ENCODE data around the gene MAP2K6.
"Not testable (repeated sequence)": the region's sequence is repeated elsewhere in the genome, so short reads cannot be mapped to it uniquely, and the experiment has no call there.

The MAP2K6 gene

GRCh38 chr17:69460963-69461922 lies 46.7 kb downstream of the MAP2K6 start:
- no peak for DNase-seq

GRCh38 chr17:69461951-69462369 lies 47.5 kb downstream of the MAP2K6 start:
- no peak for DNase-seq

DNA sequence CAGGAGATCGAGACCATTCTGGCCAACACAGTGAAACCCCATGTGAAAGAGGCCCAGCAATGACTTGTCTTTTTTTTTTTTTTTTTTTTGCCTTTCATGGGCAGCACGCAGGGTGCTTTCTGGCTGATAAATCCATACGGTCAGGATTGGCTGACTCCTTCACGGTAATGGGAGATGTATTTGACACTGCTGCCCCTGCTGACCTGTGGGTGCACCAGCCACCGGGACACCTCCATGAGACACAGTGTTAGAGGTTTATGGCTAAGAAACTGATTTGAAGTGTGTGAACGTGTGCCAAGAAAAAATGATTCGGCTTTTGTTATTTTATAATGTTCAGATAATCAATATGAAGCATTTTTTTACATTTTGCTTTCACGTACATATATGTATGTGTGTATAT lies 48.4 kb downstream of the MAP2K6 start:
- no peak for DNase-seq

DNA sequence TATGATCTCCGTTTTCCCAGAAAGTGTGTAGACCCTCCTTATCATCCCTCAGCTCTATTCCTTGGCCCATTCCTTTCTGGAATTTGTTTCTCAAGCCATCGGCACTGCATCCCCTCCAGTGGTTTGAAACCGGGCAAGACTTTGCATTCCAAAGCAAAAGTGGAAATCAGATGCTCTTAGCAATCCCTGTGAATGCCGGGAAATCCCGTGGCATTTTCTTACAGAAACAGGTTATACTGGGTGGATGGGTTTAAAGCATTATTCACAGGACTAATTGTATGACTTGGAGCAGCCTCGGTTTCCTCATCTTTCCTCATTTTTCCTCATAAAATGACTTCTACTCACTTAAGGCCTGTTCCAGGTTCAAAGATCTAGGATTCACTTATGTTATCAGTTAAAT lies 52.0 kb downstream of the MAP2K6 start:
- DNase-seq = no peak

GRCh38 chr17:69466905-69467667 lies 52.6 kb downstream of the MAP2K6 start:
- DNase-seq = no peak

DNA sequence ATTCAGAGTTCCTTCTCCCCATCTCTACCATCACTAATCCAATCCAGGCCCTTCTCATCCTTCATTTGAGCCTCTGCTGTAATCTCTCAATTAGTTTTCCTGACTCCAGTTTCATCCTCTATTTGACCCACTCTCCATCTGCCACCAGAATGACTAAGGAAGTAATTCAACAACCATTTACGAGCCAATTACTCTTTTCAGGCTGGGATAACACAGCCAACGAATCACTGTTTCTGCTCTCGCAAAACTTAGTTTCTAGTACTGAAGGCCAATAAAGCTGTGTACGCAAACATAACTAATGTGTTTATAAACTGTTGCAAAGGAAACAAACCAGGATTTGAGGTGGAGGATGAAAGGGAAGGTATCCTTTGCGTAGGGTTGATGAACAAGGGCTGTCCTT lies 53.7 kb downstream of the MAP2K6 start:
- DNase-seq = no peak

- no peak for DNase-seq
Measured at GRCh38 chr17:69470702-69471101, 56.2 kb downstream of the MAP2K6 start.

DNA sequence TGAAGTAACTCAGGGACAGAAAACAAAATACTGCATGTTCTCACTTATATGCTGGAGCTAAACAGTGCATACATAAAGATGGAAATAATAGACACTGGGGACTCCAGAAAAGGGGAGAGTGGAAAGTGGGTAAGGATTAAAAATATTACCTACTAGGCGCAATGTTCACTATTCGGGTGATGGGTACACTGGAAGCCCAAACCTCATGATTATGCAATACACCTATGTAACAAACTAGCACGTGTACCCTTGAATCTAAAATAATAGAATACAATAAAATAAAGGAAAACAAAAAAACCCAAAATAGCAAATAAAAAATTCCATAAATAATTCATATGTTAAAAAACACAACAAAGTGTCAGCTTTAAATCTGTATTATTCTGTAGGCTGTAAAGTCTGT lies 56.9 kb downstream of the MAP2K6 start:
- DNase-seq = no peak

GRCh38 chr17:69473841-69474831 lies 59.6 kb downstream of the MAP2K6 start:
- DNase-seq = no peak

DNA sequence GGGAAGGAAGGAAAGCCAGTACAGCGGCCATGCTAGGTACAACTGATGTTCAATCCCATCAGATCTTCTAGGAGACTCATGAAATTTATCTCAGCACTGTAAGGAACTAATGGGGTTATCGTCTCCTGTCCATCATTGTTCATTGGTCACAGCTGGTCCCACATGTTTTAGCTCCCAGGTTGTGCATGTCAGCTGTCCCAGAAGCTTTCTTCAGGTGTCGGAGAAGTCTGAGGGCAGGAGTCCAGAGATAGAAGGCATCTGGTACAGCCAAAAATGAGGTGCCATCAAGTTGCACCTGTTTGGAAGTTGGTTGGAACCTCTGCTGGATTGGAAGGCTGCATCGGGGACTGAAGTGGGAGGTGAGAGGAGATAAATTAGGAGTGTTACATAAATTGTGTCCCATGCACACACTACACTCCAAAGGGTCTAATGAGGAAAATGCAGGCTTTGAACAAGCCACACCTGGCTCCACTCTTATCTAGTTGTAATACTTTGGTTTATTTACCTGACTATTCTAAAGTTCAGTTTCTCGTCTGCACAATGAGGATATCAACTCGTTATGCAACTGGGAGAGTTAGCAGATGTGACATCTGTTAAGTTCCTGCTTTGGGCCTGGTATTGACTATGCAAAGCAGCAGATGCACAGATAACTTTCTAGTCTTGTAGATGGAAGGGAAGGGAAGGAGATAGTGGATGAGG lies 62.9 kb downstream of the MAP2K6 start:
- DNase-seq = no peak

DNA sequence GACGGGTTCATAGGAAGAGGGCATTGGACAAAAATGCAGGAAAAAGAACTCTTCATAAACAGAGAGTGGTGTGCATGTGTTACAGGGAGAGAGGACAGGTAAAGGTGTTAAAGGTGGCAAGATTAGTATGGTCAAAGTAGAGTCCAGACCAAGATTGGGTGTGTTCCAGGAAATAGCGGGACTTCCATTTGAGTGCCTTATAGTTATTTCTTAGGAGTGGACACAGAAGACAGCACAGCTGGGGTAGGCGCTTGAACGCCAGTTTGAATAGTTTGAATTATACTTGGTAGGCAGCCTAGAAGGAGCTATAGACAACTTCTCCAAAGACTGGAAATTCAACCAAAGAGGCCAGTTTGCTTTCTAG lies 63.4 kb downstream of the MAP2K6 start:
- no peak for DNase-seq

DNA sequence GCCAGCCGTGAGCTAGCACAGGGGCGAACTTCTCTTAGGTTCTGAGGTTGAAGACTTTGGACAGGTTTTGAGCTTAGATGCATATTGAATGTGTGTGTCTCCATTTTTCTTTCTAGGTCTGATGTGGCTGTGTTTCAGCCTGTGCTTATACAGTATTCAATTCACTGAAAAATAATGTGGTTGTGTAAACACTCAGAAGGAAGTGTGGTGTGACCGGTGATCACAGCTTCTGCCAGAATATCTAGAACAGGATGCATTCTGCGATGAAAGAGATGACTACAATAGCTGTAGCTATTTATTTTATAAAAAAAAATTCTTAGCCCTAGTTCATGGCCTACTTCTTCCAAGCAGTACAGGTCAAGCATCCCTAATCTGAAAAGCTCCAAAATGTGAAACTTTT lies 64.4 kb downstream of the MAP2K6 start:
- no peak for DNase-seq

DNA sequence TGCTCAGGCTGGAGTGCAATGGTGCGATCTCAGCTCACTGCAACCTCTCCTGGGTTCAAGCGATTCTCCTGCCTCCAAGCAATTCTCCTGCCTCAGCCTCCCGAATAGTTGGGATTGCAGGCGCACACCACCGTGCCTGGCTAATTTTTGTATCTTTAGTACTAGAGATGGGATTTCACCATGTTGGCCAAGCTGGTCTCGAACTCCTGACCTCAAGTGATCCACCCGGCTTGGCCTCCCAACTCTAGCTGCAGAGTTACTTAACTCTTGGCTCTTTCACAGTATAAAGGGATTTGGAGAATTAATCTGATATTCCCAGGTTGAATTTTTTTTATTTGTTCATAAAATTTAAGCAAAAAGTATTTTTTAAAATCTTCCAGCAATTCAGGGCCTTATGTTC lies 65.3 kb downstream of the MAP2K6 start:
- DNase-seq = not testable (repeated sequence)

GRCh38 chr17:69480245-69480644 lies 65.7 kb downstream of the MAP2K6 start:
- no peak for DNase-seq

DNA sequence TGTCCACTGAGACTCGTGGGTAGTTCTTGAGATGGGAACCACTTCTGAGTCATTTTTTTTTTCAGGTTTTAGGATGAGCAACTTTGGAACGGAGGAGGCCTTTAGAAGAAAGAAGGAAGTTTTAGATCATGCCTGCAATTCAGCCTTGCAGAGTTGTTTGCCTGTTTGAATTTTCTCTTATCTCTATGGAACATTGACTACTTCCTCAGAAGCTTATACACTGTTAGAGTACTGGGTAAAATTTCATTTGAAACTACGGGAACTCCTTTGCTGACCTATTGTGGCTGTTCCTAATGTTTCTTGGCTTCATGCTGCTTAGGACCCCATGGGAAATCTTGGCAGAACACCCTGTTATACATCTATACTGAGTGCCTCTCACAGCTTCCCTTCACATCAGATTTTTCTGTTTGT lies 70.8 kb downstream of the MAP2K6 start:
- no peak for DNase-seq

- no peak for DNase-seq
Measured at GRCh38 chr17:69485901-69486643, 71.6 kb downstream of the MAP2K6 start.

GRCh38 chr17:69486779-69487637 lies 72.5 kb downstream of the MAP2K6 start:
- DNase-seq = no peak

- no peak for DNase-seq
Measured at GRCh38 chr17:69489313-69489712, 74.8 kb downstream of the MAP2K6 start.

- DNase-seq = no peak
Measured at GRCh38 chr17:69492410-69493071, 78.0 kb downstream of the MAP2K6 start.

GRCh38 chr17:69495787-69496186 lies 81.3 kb downstream of the MAP2K6 start:
- no peak for DNase-seq
